H9 (cell line): ENCODE results near the gene CDH1. TPM values are rescaled to one million over a fixed set of nuclear protein-coding genes. Genes with fewer than 3 reads are reported as not detected.

Experiments
- DNase-seq: peaks from one replicate; pipeline ENCODE4 v3.0.0-alpha.2; 2017
- H2AFZ ChIP-seq: one replicate; pipeline ENCODE4 v1.6.1; 2013; ENCODE audit warnings: mild to moderate bottlenecking, low read length, control low read depth, moderate library complexity
- H2AK5ac ChIP-seq: 2 replicates; pipeline ENCODE4 v1.6.1; 2013; ENCODE audit warnings: low read length, control low read depth, mixed read lengths; ENCODE audit not compliant: insufficient read length
- H2BK120ac ChIP-seq: one replicate; pipeline ENCODE4 v1.6.1; 2013; ENCODE audit warnings: low read depth, mild to moderate bottlenecking, low read length, control low read depth, inconsistent platforms; ENCODE audit not compliant: poor library complexity, severe bottlenecking
- H2BK12ac ChIP-seq: 2 replicates; pipeline ENCODE4 v1.6.1; 2013; ENCODE audit warnings: low read length, control low read depth, mixed read lengths, low read depth; ENCODE audit not compliant: insufficient read length
- H2BK15ac ChIP-seq: 2 replicates; pipeline ENCODE4 v1.6.1; 2013; ENCODE audit warnings: low read depth, low read length, control low read depth
- H2BK20ac ChIP-seq: one replicate; pipeline ENCODE4 v1.6.1; 2013; ENCODE audit warnings: low read depth, mild to moderate bottlenecking, low read length, control low read depth, inconsistent platforms; ENCODE audit not compliant: poor library complexity, severe bottlenecking
- H2BK5ac ChIP-seq: 2 replicates; pipeline ENCODE4 v1.6.1; 2013; ENCODE audit warnings: low read length, control low read depth, mixed read lengths; ENCODE audit not compliant: insufficient read length
- H3K14ac ChIP-seq: 2 replicates; pipeline ENCODE4 v1.6.1; 2013; ENCODE audit warnings: low read length, control low read depth; ENCODE audit not compliant: insufficient read depth
- H3K18ac ChIP-seq: 2 replicates; pipeline ENCODE4 v1.6.1; 2013; ENCODE audit warnings: low read depth, mild to moderate bottlenecking, mixed read lengths, low read length, control low read depth; ENCODE audit not compliant: insufficient read length
- H3K23ac ChIP-seq: 2 replicates; pipeline ENCODE4 v1.6.1; 2013; ENCODE audit warnings: low read length, control low read depth, mixed read lengths, low read depth; ENCODE audit not compliant: insufficient read length
- H3K23me2 ChIP-seq: 2 replicates; pipeline ENCODE4 v1.6.1; 2013; ENCODE audit warnings: low read depth, mild to moderate bottlenecking, mixed read lengths, low read length, control low read depth; ENCODE audit not compliant: insufficient read length, poor library complexity, severe bottlenecking
- H3K27ac ChIP-seq: 2 replicates; pipeline ENCODE4 v1.5.1; 2013; ENCODE audit warnings: low read length, control low read depth, mixed read lengths, low read depth; ENCODE audit not compliant: insufficient read length
- H3K27me3 ChIP-seq: 2 replicates; pipeline ENCODE4 v1.6.1; 2013; ENCODE audit warnings: low read length, control low read depth, inconsistent platforms; ENCODE audit not compliant: insufficient read depth
- H3K4ac ChIP-seq: 2 replicates; pipeline ENCODE4 v1.6.1; 2013; ENCODE audit warnings: low read depth, mild to moderate bottlenecking, control low read depth, inconsistent platforms, low read length, moderate library complexity
- H3K4me1 ChIP-seq: 2 replicates; pipeline ENCODE4 v1.6.1; 2013; ENCODE audit warnings: low read length, control low read depth, inconsistent platforms; ENCODE audit not compliant: insufficient read depth
- H3K4me2 ChIP-seq: 2 replicates; pipeline ENCODE4 v1.6.1; 2013; ENCODE audit warnings: low read length, control low read depth, mixed read lengths; ENCODE audit not compliant: insufficient read length, insufficient read depth
- H3K56ac ChIP-seq: 2 replicates; pipeline ENCODE4 v1.6.1; 2013; ENCODE audit warnings: low read depth, mild to moderate bottlenecking, mixed read lengths, low read length, control low read depth; ENCODE audit not compliant: insufficient read length
- H3K79me1 ChIP-seq: 2 replicates; pipeline ENCODE4 v1.6.1; 2013; ENCODE audit warnings: low read depth, mild to moderate bottlenecking, moderate library complexity, low read length, control low read depth, inconsistent platforms; ENCODE audit not compliant: insufficient read depth, poor library complexity, severe bottlenecking
- H3K79me2 ChIP-seq: 2 replicates; pipeline ENCODE4 v1.6.1; 2013; ENCODE audit warnings: low read length, control low read depth, inconsistent platforms; ENCODE audit not compliant: insufficient read depth
- H3K9ac ChIP-seq: 2 replicates; pipeline ENCODE4 v1.6.1; 2013; ENCODE audit warnings: low read length, control low read depth, mixed read lengths; ENCODE audit not compliant: insufficient read length; ENCODE audit errors: extremely low read depth
- H3K9me3 ChIP-seq: one replicate; pipeline ENCODE4 v1.6.1; 2013; ENCODE audit warnings: low read depth, low read length, inconsistent platforms; ENCODE audit not compliant: control insufficient read depth
- H3T11ph ChIP-seq: one replicate; pipeline ENCODE4 v1.6.1; 2013; ENCODE audit warnings: mild to moderate bottlenecking, low read length, control low read depth, inconsistent platforms
- H4K20me1 ChIP-seq: one replicate; pipeline ENCODE4 v1.6.1; 2013; ENCODE audit not compliant: control insufficient read depth, insufficient read length, insufficient read depth
- H4K5ac ChIP-seq: 2 replicates; pipeline ENCODE4 v1.6.1; 2013; ENCODE audit warnings: low read depth, mild to moderate bottlenecking, mixed read lengths, low read length, control low read depth; ENCODE audit not compliant: insufficient read length
- H4K8ac ChIP-seq: replicated peaks from 2 replicates; pipeline ENCODE4 v1.6.1; 2013; ENCODE audit warnings: low read length, control low read depth, mixed read lengths, low read depth; ENCODE audit not compliant: insufficient read length
- H4K91ac ChIP-seq: 2 replicates; pipeline ENCODE4 v1.6.1; 2013; ENCODE audit warnings: low read depth, mild to moderate bottlenecking, moderate library complexity, mixed read lengths, low read length, control low read depth; ENCODE audit not compliant: insufficient read length
- H3K27ac Mint-ChIP-seq, 3 experiments: 2 replicates in 2 of 3; 3 replicates in 1 of 3; pipeline ENCODE4 v1.8.0; 2020 to 2021; ENCODE audit warnings: mixed read lengths in 3 of 3, mild to moderate bottlenecking in 1 of 3, moderate library complexity in 1 of 3
- H3K27me3 Mint-ChIP-seq: 2 replicates; pipeline ENCODE4 v1.8.0; 2021; ENCODE audit warnings: low read depth, mild to moderate bottlenecking, moderate library complexity, mixed read lengths
- H3K36me3 Mint-ChIP-seq, 3 experiments: 2 replicates in 2 of 3; 3 replicates in 1 of 3; pipeline ENCODE4 v1.8.0; 2020 to 2021; ENCODE audit warnings: low read depth in 3 of 3, mixed read lengths in 3 of 3; ENCODE audit not compliant: insufficient read depth in 1 of 3
- H3K4me1 Mint-ChIP-seq, 2 experiments: 2 replicates each; pipeline ENCODE4 v1.8.0; 2020; ENCODE audit warnings: mixed read lengths in 2 of 2
- H3K4me3 Mint-ChIP-seq, 2 experiments: 2 replicates in 1 of 2; 3 replicates in 1 of 2; pipeline ENCODE4 v1.8.0; 2020 to 2021; ENCODE audit warnings: mild to moderate bottlenecking in 2 of 2, mixed read lengths in 2 of 2, moderate library complexity in 1 of 2
- H3K9me3 Mint-ChIP-seq, 2 experiments: 2 replicates in 1 of 2; 3 replicates in 1 of 2; pipeline ENCODE4 v1.8.0; 2020; ENCODE audit warnings: mild to moderate bottlenecking in 2 of 2, mixed read lengths in 2 of 2, moderate library complexity in 1 of 2
- WGBS: extraction: QIAGEN DNeasy Blood & Tissue Kit; methylation state at CpG from one replicate; pipeline ENCODE4 v1.1.7; 2013; ENCODE audit warnings: missing lambda C conversion rate, low lambda C conversion rate, mixed read lengths; ENCODE audit not compliant: insufficient read length; ENCODE audit errors: extremely low coverage; 5-methylcytosine and 5-hydroxymethylcytosine counted together
- total RNA-seq: library from RNA; stranded (reverse); gene quantifications from 2 replicates; pipeline ENCODE4 v1.2.1, GENCODE V29; 2021
- TF ChIP-seq, protein P1 (sequence below): fragments of 200-600 bp; sonication (generic); conservative IDR thresholded peaks from 3 replicates; pipeline ENCODE4 v1.8.0; 2021; ENCODE audit warnings: antibody characterized with exemption, mild to moderate bottlenecking

CDH1 gene
- total RNA-seq, 1 experiment from 2014 or later, result 237 TPM

DNA sequence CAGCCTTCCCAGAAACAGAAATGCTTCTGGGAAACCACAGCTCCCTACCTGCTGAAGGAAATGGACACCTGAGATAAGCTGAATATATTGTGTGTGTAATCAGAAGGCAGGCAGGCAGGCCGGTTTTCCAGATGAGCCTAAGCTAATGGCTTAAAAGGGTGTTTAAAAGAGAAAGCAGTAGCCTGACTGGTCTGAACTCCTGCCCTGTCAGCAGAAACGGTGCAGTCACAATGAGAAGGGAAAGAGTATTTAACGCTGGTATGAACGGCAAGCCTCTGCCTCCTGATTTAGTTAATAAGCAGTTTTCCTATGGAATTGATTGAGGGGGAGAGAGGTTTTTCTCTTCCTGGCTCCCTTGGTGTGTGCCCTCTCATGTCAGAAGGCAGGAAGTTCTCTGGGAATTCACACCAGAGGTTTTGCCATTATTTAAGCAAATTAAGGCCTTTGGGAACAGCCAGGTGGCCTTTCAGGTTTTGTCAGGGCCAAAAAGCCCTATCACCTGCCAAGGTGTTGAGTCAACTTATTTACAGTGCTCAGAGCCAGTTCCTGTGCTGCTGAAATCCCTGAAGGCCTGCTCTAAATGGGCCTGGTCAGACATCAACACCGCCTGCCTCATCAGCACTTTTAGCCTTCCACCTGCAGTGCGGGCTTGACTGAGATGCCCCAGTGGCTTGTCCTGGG lies 41.6 kb downstream of the CDH1 start:
- H3K23me2 ChIP-seq, result no peaks in the 10 kb centered on the region
- peaks cover 2% of the 10 kb centered on the region for H3K79me1 ChIP-seq
- H3K4me2 ChIP-seq, result peak overlapping the region; percentile 5
- H3K36me3 Mint-ChIP-seq, result peaks cover 3 to 27% (median 25%) of the 10 kb centered on the region in 3 experiments
- WGBS, result no CpG with 5 or more reads among the region's 6 CpGs
- no peak overlapping the region for H2AK5ac ChIP-seq
- no peak overlapping the region; the same call in 1 of the 2 replicates for H2BK15ac ChIP-seq
- no peak overlapping the region for H3K4ac ChIP-seq
- peak overlapping the region; percentile 47 for H2BK5ac ChIP-seq
- H3K27ac ChIP-seq, result peak overlapping the region; percentile 90
- H3K27me3 Mint-ChIP-seq, result no peaks in the 10 kb centered on the region
- H2BK120ac ChIP-seq, result no peak overlapping the region
- H3K4me3 Mint-ChIP-seq, result no peak overlapping the region; a peak in 1 of 5 replicates
- H4K5ac ChIP-seq, result no peak overlapping the region
- H2BK12ac ChIP-seq, result no peak overlapping the region
- no peaks in the 10 kb centered on the region for H3K79me2 ChIP-seq
- no peak overlapping the region for H3K23ac ChIP-seq
- peak overlapping the region; percentile 10 for H3K18ac ChIP-seq
- no peak overlapping the region for H3K56ac ChIP-seq
- peaks cover 43 to 47% of the 10 kb centered on the region in 2 experiments for H3K4me1 Mint-ChIP-seq
- no peaks in the 10 kb centered on the region for H3K9me3 Mint-ChIP-seq
- H3K4me1 ChIP-seq, result peaks cover 16% of the 10 kb centered on the region; the same call in 1 of the 2 replicates
- H3K27me3 ChIP-seq, result no peaks in the 10 kb centered on the region
- peak overlapping the region; percentile 97 to 99 (median 98) for H3K27ac Mint-ChIP-seq
- DNase-seq, result peak; percentile 91
- no peak overlapping the region for H3K14ac ChIP-seq
- H3K9ac ChIP-seq, result no peak overlapping the region
- TF ChIP-seq, protein P1, sequence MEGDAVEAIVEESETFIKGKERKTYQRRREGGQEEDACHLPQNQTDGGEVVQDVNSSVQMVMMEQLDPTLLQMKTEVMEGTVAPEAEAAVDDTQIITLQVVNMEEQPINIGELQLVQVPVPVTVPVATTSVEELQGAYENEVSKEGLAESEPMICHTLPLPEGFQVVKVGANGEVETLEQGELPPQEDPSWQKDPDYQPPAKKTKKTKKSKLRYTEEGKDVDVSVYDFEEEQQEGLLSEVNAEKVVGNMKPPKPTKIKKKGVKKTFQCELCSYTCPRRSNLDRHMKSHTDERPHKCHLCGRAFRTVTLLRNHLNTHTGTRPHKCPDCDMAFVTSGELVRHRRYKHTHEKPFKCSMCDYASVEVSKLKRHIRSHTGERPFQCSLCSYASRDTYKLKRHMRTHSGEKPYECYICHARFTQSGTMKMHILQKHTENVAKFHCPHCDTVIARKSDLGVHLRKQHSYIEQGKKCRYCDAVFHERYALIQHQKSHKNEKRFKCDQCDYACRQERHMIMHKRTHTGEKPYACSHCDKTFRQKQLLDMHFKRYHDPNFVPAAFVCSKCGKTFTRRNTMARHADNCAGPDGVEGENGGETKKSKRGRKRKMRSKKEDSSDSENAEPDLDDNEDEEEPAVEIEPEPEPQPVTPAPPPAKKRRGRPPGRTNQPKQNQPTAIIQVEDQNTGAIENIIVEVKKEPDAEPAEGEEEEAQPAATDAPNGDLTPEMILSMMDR, result 0 out of 3 replicates have a peak, but pooled peaks have one; percentile 19
- no peak overlapping the region for H2AFZ ChIP-seq
- H4K8ac ChIP-seq, result no peak overlapping the region
- no peak overlapping the region for H4K91ac ChIP-seq
- H3K9me3 ChIP-seq, result no peaks in the 10 kb centered on the region
- no peak overlapping the region for H2BK20ac ChIP-seq
- H4K20me1 ChIP-seq, result no peaks in the 10 kb centered on the region
- no peak overlapping the region for H3T11ph ChIP-seq
